Renal cortical epithelial cell (primary cell): Measurements from ENCODE around the gene NBPF6. TPM values are rescaled to one million over a fixed set of nuclear protein-coding genes. Genes with fewer than 3 reads are reported as not detected.
"Not testable (repeated sequence)": the region's sequence is repeated elsewhere in the genome, so short reads cannot be mapped to it uniquely, and the experiment has no call there.

Experiments used
- DNase-seq: peaks from one replicate; pipeline ENCODE4 v3.0.0-alpha.2; 2011; ENCODE audit warnings: low read depth
- total RNA-seq: library from RNA; depleted of rRNA; stranded (reverse); fragments of >200 nt; gene quantifications from 2 replicates; pipeline ENCODE4 v1.2.3, GENCODE V29; 2014

NBPF6 gene
- total RNA-seq, 1 donor from 2014 or later, result not detected

GRCh38 chr1:108502138-108502537, 52.0 kb downstream of the NBPF6 start:
- no peak for DNase-seq

- peak; percentile 41 for DNase-seq
Measured at GRCh38 chr1:108502624-108503023, 52.5 kb downstream of the NBPF6 start.

DNA sequence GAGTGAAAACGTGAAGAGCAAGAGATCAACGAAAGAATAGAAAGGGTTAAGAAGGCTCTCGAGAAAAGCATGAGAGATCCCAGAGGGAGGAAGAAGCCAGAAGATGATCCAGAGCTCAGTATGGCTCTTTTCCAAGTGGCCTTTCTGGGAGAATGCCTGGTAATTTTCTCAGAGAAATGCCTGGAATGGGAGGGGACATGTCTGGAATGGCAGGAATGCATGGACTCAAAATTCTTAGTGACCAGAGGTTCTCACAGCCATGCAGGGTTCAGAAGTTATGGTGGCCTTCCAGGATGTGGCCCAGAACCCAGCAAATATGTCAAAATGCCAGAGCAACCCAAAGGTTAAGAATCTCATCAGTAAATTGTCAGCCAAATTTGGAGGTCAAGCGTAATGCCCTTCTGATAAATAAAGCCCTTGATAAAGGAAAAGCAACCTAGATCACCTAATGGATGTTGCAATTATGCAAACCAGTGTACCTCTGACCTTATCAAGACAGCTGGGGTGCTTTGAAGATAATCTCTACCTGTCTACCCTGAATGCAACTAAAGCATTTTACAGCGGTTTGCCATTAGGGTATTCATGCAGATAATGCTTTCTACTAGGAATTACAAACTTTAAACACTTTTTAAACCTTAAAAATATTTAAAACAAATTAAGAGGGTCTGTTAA, 53.1 kb downstream of the NBPF6 start:
- DNase-seq, result peak; percentile 80

- DNase-seq, result no peak
Measured at GRCh38 chr1:108504447-108504846, 54.3 kb downstream of the NBPF6 start.

DNA sequence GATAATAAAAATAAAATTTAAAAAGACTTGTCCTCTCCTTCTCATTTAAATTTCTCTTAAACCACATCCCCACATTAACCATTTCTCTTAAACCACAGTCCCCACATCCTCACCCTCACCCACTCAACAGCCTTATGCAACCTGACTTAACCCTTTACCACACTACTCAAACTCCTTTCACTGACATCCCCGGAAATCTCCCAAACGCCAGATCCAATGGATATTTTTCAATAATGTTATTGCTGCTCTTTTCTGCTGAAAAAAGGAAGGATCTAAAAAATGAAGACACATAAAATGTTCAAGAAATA, 55.6 kb downstream of the NBPF6 start:
- peak; percentile 4 for DNase-seq

DNA sequence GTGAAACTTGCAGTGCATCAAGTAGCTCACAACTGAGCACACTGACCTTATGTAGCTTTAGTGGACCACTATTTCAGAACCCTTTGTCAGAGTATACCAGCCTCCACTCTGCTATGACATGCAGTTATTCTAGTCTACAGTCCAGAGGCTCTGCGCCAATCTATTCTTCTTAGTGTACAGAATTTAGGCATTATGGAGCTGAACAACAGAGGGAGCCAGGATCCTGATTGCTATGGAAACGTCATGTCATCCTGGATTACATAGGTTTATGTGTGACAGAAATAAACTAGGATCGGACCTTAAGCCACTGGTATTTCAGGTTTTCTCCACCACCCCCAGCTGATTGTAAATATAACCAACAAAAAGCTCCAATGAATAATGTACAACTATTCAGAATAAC, 61.6 kb downstream of the NBPF6 start:
- no peak for DNase-seq

DNA sequence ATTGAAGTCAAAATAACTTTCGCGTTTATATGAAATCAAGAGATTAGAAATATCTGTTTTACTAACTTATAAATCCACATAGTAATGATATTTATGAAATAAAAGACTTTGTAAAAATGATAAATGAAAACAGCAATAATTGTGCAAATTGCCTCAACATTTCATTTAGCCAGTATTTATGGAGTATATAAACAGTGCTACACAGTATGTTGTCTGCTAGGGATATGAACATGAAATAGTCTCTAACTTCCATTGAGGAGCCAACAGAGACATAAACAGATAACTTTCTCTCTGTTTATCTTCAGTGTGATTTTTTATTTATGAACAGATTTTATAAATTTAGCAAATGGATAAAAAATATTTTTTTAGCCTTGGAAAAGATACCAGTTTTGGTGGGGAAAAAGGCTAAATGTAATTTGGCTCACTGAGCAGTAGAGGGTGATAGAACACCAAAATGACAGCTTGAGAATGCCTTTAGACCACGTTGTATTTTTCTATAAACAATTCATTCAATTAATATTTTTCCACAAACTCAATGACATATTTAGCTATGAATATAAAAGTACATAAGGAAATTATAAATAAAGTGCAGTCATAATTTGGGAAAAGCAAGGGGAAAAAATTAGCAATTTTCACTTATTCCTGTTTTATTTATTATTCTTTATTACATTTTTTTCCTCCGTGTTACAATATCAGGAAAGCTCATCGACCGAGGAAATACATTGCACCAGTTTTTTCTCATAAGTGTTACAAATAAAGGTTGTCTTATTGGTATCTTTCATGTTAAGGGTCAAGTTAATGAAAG, 62.3 kb downstream of the NBPF6 start:
- peak; percentile 33 for DNase-seq

DNA sequence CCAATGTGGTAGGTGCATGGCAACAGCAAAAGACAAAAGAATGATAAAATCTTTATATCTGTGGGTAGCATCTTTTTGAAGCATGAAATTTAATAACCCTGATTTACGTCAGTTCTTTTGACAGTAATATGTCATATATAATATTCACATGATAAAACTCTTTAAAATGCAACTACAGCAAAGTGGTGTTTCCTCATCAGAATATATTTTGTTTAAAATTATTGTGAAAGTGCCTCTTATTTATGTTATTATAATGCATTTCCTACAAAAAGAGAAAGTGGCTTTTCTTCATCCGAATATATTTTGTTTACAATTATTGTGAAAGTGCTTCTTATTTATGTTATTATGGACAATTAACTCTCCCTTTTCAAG, 62.9 kb downstream of the NBPF6 start:
- DNase-seq, result no peak

GRCh38 chr1:108513914-108514313, 63.8 kb downstream of the NBPF6 start:
- DNase-seq, result not testable (repeated sequence)

DNA sequence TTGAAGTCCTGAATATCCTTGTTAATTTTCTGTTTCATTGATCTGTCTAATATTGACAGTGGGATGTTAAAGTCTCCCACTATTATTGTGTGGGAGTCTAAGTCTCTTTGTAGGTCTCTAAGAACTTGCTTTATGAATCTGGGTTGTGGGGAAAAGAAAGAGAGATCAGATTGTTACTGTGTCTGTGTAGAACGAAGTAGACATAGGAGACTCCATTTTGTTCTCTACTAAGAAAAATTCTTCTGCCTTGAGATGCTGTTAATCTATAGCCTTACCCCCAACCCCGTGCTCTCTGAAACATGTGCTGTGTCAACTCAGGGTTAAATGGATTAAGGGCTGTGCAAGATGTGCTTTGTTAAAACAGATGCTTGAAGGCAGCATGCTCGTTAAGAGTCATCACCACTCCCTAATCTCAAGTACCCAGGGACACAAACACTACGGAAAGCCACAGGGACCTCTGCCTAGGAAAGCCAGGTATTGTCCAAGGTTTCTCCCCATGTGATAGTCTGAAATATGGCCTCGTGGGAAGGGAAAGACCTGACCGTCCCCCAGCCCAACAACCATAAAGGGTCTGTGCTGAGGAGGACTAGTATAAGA, 67.3 kb downstream of the NBPF6 start:
- not testable (repeated sequence) for DNase-seq

Other genes with a start within 250 kb of the NBPF6 start
- gene SLC25A24, start 250.0 kb upstream of the NBPF6 start, total RNA-seq, result 67.5 and 105 TPM in 2 replicates
- gene NBPF4, start 206.3 kb upstream of the NBPF6 start, total RNA-seq, result not detected in 2 replicates
- gene EEIG2, start 109.8 kb downstream of the NBPF6 start, total RNA-seq, result 4.0 and 6.2 TPM in 2 replicates
- 2.3 and 2.9 TPM in 2 replicates for gene HENMT1, start 210.8 kb downstream of the NBPF6 start, total RNA-seq
- 7.8 and 17.5 TPM in 2 replicates for gene PRPF38B, start 242.0 kb downstream of the NBPF6 start, total RNA-seq